GM13976 (cell line): ENCODE measurements around the gene VSIG2.

ENCODE experiments used
- DNase-seq: peaks from one replicate; pipeline ENCODE4 v3.0.0; 2012; ENCODE audit warnings: low spot score
- CTCF ChIP-seq: IDR thresholded peaks from 2 replicates; pipeline ENCODE4 v1.5.1; 2012; ENCODE audit warnings: borderline replicate concordance, mild to moderate bottlenecking; ENCODE audit not compliant: insufficient read depth; ENCODE audit errors: extremely low read depth, missing control alignments, control extremely low read depth
- in situ Hi-C: fragments of 300-500 bp; cut with MboI; formaldehyde crosslinking; loops from one replicate; pipeline ENCODE4 v1.12.0; 2022; ENCODE audit warnings: low sequenced_read_pairs, mixed read lengths, inconsistent platforms; ENCODE audit not compliant: unreplicated experiment

The VSIG2 gene

GRCh38 chr11:124763156-124763947 lies 11.3 kb upstream of the VSIG2 start:
- in situ Hi-C loops: loop anchor here (10.0 kb wide), 1 partner anchor 89 kb away; the partner anchor contains the start of genes SIAE and SPA17
- peak; percentile 88 for TF ChIP-seq CTCF

GRCh38 chr11:124762624-124763155 lies 10.6 kb upstream of the VSIG2 start:
- peak; percentile 55 for DNase-seq
- in situ Hi-C loops: loop anchor here (10.0 kb wide), 1 partner anchor 88 kb away; the partner anchor contains the start of genes SIAE and SPA17
- no peak for TF ChIP-seq CTCF

More at GRCh38 chr11:124763156-124763947, 11.3 kb upstream of the VSIG2 start:
- DNase-seq: peak; percentile 71

- TF ChIP-seq CTCF: no peak
- in situ Hi-C loops: loop anchor here (10.0 kb wide), 1 partner anchor 87 kb away; the partner anchor contains the start of genes SIAE and SPA17
- peak; percentile 93 for DNase-seq
These were observed 10.1 kb upstream of the VSIG2 start, which contains the start of gene ESAM for GRCh38 chr11:124762105-124762623. Gene ESAM (minus strand): TSS chr11:124762290. CDS start chr11:124762154, 136 bp downstream.

DNA sequence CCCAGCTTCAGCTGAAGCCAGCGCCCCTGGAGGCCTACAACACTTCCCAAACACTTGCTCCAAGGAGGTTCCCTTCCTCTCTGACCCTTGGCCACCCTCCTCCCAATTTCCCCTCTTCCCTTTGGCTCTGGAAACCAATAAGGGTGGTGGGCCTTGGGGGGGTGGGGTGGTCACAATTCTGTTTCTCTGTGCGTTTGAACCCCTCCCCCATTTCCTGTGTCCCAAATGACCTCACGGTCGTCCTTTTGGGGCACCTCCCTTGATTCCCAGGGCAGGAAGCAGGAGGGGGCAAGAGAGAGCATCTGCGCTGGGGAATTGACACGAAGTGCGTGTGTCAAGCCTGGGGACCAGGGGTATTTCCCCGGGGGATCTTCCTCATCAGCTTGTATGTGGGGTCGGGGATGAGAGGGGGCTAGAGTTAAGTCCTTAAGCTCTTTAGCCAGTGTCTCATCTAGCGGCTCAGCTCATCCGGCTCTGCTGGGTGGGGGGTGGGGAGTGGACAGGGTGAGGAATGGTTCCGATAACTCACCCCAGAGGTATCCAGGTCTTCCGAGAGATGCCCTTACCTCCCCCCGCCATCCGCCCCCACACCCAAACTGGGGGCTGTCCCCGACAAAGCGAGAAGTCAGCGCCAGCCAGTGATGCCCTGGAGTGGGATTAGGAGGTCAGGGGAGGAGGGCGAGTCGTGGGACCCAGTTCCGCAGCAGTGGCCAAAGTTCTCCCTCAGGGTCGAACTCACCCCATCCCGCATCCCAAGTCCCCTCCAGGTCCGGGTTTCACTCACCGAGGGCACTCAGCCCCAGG lies 9.4 kb upstream of the VSIG2 start:
- in situ Hi-C loops: loop anchor here (10.0 kb wide), 1 partner anchor 87 kb away; the partner anchor contains the start of genes SIAE and SPA17
- DNase-seq: peak; percentile 50

DNA sequence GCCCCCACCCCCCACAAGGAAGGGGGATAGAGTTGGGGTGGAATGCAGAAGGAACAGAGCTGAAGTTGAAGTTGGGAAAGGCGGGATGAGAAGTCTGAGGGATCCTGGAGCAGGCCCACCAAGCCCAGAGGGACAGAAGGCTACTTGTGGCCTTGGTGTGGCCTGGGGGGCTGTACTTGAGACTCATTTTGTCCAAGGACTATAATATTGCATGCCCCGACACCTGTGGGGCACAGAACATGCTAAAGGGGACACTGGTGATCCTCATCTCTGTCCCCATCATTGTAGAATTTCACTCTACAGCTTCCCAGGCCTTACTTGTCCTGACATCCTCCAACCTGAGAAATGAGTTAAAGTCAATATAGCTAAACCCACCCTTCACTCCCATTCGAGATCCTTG lies 8.8 kb upstream of the VSIG2 start:
- DNase-seq: no peak
- no peak for TF ChIP-seq CTCF
- in situ Hi-C loops: loop anchor here (10.0 kb wide), 1 partner anchor 86 kb away; the partner anchor contains the start of genes SIAE and SPA17

More for the DNA sequence above, 9.4 kb upstream of the VSIG2 start:
- TF ChIP-seq CTCF: no peak
